K562 (cell line): ENCODE results near the gene MKS1. TPM values are rescaled to one million over a fixed set of nuclear protein-coding genes. Genes with fewer than 3 reads are reported as not detected.

Experiments
- ATF1 ChIP-seq, 2 experiments: fragments of 450-650 bp in 1 of 2; IDR thresholded peaks; 2 replicates each; pipeline ENCODE4 v1.6.1; 2016; ENCODE audit warnings: missing compliant biosample characterization in 1 of 2, missing genetic modification characterization in 1 of 2
- EZH2 ChIP-seq: IDR thresholded peaks from 2 replicates; pipeline ENCODE4 v1.6.1; 2012; ENCODE audit warnings: low read depth, mild to moderate bottlenecking, inconsistent platforms, low read length, borderline replicate concordance
- FIP1L1 ChIP-seq: fragments of 200-400 bp; formaldehyde crosslinking; IDR thresholded peaks from 2 replicates; pipeline ENCODE4 v1.6.1; 2018; ENCODE audit warnings: mild to moderate bottlenecking, low read depth, low read length; ENCODE audit not compliant: poor library complexity, severe bottlenecking
- GABPB1 ChIP-seq: sonication (generic); formaldehyde crosslinking; IDR thresholded peaks from 2 replicates; pipeline ENCODE4 v1.8.0; 2022; ENCODE audit warnings: mild to moderate bottlenecking, missing genetic modification reagents
- KDM2B ChIP-seq: fragments of 250-450 bp; sonication (Bioruptor Pico); IDR thresholded peaks from 2 replicates; pipeline ENCODE4 v1.8.0; 2021; ENCODE audit warnings: mild to moderate bottlenecking, moderate library complexity
- LCOR ChIP-seq: sonication (generic); formaldehyde crosslinking; IDR thresholded peaks from 2 replicates; pipeline ENCODE4 v1.8.0; 2022; ENCODE audit warnings: mild to moderate bottlenecking, missing genetic modification reagents
- MCM2 ChIP-seq: fragments of 450-650 bp; IDR thresholded peaks from 2 replicates; pipeline ENCODE4 v1.6.1; 2017; ENCODE audit warnings: low read depth, mild to moderate bottlenecking
- NFE2L1 ChIP-seq: fragments of 450-650 bp; IDR thresholded peaks from 2 replicates; pipeline ENCODE4 v1.6.1; 2016; ENCODE audit warnings: missing genetic modification characterization, low read depth, mild to moderate bottlenecking, missing compliant biosample characterization, moderate library complexity, borderline replicate concordance
- PHB ChIP-seq: fragments of 250-450 bp; sonication (Bioruptor Pico); IDR thresholded peaks from 2 replicates; pipeline ENCODE4 v1.5.0; 2021
- RAD21 ChIP-seq, 2 experiments: fragments of 250-450 bp in 1 of 2; fragments of 450-650 bp in 1 of 2; sonication (Bioruptor Pico) in 1 of 2; formaldehyde crosslinking in 1 of 2; IDR thresholded peaks in 1 of 2; conservative IDR thresholded peaks in 1 of 2; 2 replicates each; pipeline versions ENCODE4 v1.4.0 to v1.8.0; 2020 to 2022; ENCODE audit warnings: mild to moderate bottlenecking in 2 of 2, moderate library complexity in 1 of 2
- SMC3 ChIP-seq: conservative IDR thresholded peaks from 2 replicates; pipeline ENCODE4 v1.6.1; 2011; ENCODE audit warnings: low read depth, low read length, improper control_type of control experiment; ENCODE audit not compliant: insufficient read depth
- TAF15 ChIP-seq: fragments of 200-400 bp; formaldehyde crosslinking; IDR thresholded peaks from 2 replicates; pipeline ENCODE4 v1.6.1; 2017; ENCODE audit warnings: mild to moderate bottlenecking, low read depth, low read length, moderate library complexity
- TAF7 ChIP-seq: fragments of 450-650 bp; IDR thresholded peaks from 2 replicates; pipeline ENCODE4 v1.6.1; 2016; ENCODE audit warnings: missing genetic modification characterization, missing compliant biosample characterization
- ZNF778 ChIP-seq: fragments of 450-650 bp; formaldehyde crosslinking; IDR thresholded peaks from 2 replicates; pipeline ENCODE4 v1.4.0; 2020; ENCODE audit warnings: mild to moderate bottlenecking, moderate library complexity
- polyA plus RNA-seq, 8 experiments: library from polyadenylated mRNA; depleted of rRNA in 4 of 8; stranded (reverse) in 5 of 8; unstranded in 3 of 8; fragments of >200 nt; fragmentation: Nextera tagmentation in 2 of 8; fragmentation: Illumina TruSeq in 1 of 8; extraction: Ambion mirVana in 2 of 8; extraction: Trizol in 1 of 8; gene quantifications; 2 replicates each; pipeline versions ENCODE4 v1.2.1 to v1.2.3, GENCODE V29; 2011 to 2014; ENCODE audit warnings: inconsistent platforms in 1 of 8, missing spikeins in 1 of 8
- total RNA-seq, 7 experiments: library from RNA; depleted of rRNA in 6 of 7; stranded (reverse); fragments of >200 nt in 6 of 7; fragmentation: Illumina TruSeq in 2 of 7; extraction: Trizol in 2 of 7; gene quantifications; 2 replicates each; pipeline versions ENCODE4 v1.2.1 to v1.2.3, GENCODE V29; 2011 to 2021; ENCODE audit warnings: low replicate concordance in 1 of 7
- TF ChIP-seq, protein P1 (sequence below): sonication (generic); formaldehyde crosslinking; IDR thresholded peaks from 2 replicates; pipeline ENCODE4 v1.8.1; 2023; ENCODE audit warnings: mild to moderate bottlenecking, missing genetic modification reagents
- TF ChIP-seq, protein P2 (sequence below): fragments of 250-450 bp; sonication (Bioruptor Pico); IDR thresholded peaks from 2 replicates; pipeline ENCODE4 v1.5.0; 2021
- TF ChIP-seq, protein P3 (sequence below): fragments of 250-450 bp; sonication (Bioruptor Pico); IDR thresholded peaks from 2 replicates; pipeline ENCODE4 v1.6.1; 2021; ENCODE audit warnings: mild to moderate bottlenecking
- TF ChIP-seq, protein P4 (sequence below): fragments of 450-650 bp; formaldehyde crosslinking; IDR thresholded peaks from 2 replicates; pipeline ENCODE4 v1.4.0; 2020; ENCODE audit warnings: mild to moderate bottlenecking, moderate library complexity
- TF ChIP-seq, protein P5 (sequence below): fragments of 250-450 bp; sonication (Bioruptor Pico); IDR thresholded peaks from 2 replicates; pipeline ENCODE4 v1.8.0; 2021; ENCODE audit warnings: borderline replicate concordance, mild to moderate bottlenecking, moderate library complexity; ENCODE audit not compliant: poor library complexity, severe bottlenecking

MKS1 gene
- total and polyA plus RNA-seq, 9 of the 15 experiments (the other 6 are each of a cell fraction or from before 2014, with no cell fraction given), result 16.3 to 31.0 (median 25.9) TPM

DNA sequence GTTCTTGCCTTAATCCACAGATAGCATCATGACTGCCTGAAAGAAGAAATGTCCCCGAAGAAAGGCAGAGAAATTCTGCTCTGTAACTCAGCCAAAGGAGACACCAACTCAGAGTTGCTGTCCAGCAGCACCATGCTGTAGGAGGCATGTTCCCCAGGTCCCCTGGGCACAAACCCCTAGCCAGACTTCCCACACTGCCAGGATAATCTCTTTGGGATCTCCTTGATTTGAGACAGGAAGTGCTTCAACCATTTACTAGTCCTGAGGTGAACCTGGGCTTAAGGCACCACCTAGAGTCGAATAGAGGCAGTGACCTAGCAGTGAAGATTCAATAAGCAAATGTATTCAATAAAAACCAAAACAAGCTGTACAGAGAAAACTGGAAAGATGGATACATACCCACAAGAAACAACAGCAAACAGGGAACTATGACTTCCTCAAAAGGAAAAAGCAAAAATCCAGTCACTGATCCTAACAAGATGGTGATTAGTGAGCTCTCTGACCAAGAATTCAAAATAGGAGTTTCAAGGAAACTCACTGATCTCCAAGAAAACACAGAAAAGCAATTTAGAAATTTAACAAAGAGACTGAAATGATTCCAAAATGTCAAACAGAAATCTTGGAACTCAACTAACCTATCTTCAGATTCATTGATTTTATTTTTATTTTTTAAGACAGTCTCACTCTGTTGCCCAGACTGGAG, 46.5 kb downstream of the MKS1 start (continued):
- TF ChIP-seq KDM2B (CRISPR knock-in tag) (no peak), PHB (CRISPR knock-in tag) (no peak), TAF15 (no peak), TAF7 (no peak), ATF1 (CRISPR knock-in tag; IDR thresholded peaks at IDR 0.05) (no peak), ATF1 (tag; IDR thresholded peaks at IDR 0.05) (no peak), RAD21 (CRISPR knock-in tag; conservative IDR thresholded peaks at IDR 0.05 in 1 of 2, IDR thresholded peaks at IDR 0.05 in 1 of 2) (peak; percentile 52 to 73; a peak in 3 of 4 replicates), FIP1L1 (no peak), EZH2 (no peak), SMC3 (peak; percentile 21; the same call in 1 of the 2 replicates), LCOR (no peak), GABPB1 (CRISPR knock-in tag) (no peak), NFE2L1 (tag) (no peak), MCM2 (no peak), ZNF778 (no peak)
- TF ChIP-seq, protein P1, sequence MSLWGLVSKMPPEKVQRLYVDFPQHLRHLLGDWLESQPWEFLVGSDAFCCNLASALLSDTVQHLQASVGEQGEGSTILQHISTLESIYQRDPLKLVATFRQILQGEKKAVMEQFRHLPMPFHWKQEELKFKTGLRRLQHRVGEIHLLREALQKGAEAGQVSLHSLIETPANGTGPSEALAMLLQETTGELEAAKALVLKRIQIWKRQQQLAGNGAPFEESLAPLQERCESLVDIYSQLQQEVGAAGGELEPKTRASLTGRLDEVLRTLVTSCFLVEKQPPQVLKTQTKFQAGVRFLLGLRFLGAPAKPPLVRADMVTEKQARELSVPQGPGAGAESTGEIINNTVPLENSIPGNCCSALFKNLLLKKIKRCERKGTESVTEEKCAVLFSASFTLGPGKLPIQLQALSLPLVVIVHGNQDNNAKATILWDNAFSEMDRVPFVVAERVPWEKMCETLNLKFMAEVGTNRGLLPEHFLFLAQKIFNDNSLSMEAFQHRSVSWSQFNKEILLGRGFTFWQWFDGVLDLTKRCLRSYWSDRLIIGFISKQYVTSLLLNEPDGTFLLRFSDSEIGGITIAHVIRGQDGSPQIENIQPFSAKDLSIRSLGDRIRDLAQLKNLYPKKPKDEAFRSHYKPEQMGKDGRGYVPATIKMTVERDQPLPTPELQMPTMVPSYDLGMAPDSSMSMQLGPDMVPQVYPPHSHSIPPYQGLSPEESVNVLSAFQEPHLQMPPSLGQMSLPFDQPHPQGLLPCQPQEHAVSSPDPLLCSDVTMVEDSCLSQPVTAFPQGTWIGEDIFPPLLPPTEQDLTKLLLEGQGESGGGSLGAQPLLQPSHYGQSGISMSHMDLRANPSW (CRISPR knock-in tag), result no peak
- TF ChIP-seq, protein P2, sequence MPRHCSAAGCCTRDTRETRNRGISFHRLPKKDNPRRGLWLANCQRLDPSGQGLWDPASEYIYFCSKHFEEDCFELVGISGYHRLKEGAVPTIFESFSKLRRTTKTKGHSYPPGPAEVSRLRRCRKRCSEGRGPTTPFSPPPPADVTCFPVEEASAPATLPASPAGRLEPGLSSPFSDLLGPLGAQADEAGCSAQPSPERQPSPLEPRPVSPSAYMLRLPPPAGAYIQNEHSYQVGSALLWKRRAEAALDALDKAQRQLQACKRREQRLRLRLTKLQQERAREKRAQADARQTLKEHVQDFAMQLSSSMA (CRISPR knock-in tag), result no peak
- TF ChIP-seq, protein P3, sequence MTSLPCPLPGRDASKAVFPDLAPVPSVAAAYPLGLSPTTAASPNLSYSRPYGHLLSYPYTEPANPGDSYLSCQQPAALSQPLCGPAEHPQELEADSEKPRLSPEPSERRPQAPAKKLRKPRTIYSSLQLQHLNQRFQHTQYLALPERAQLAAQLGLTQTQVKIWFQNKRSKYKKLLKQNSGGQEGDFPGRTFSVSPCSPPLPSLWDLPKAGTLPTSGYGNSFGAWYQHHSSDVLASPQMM (CRISPR knock-in tag), result no peak
- TF ChIP-seq, protein P4, sequence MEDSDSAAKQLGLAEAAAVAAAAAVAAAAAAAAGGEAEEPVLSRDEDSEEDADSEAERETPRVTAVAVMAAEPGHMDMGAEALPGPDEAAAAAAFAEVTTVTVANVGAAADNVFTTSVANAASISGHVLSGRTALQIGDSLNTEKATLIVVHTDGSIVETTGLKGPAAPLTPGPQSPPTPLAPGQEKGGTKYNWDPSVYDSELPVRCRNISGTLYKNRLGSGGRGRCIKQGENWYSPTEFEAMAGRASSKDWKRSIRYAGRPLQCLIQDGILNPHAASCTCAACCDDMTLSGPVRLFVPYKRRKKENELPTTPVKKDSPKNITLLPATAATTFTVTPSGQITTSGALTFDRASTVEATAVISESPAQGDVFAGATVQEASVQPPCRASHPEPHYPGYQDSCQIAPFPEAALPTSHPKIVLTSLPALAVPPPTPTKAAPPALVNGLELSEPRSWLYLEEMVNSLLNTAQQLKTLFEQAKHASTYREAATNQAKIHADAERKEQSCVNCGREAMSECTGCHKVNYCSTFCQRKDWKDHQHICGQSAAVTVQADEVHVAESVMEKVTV (CRISPR knock-in tag), result peak; percentile 21; the same call in 1 of the 2 replicates
- TF ChIP-seq, protein P5, sequence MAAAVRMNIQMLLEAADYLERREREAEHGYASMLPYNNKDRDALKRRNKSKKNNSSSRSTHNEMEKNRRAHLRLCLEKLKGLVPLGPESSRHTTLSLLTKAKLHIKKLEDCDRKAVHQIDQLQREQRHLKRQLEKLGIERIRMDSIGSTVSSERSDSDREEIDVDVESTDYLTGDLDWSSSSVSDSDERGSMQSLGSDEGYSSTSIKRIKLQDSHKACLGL (CRISPR knock-in tag), result no peak
